Activated CD8-positive, alpha-beta memory T cell treated with anti-CD3 and anti-CD28 coated beads, Interleukin-2, amount 10 ng/mL, durations not matched to agents 7 days and 5 days (primary cell): ENCODE measurements around the gene RASA3. TPM values are rescaled to one million over a fixed set of nuclear protein-coding genes. Genes with fewer than 3 reads are reported as not detected.
"Not testable (repeated sequence)": the region's sequence is repeated elsewhere in the genome, so short reads cannot be mapped to it uniquely, and the experiment has no call there.

ENCODE experiments used
- ATAC-seq: fragments of 150-1000 bp; cut with Tn5 transposase; one replicate; pipeline ENCODE4 v1.10.0; 2021; ENCODE audit warnings: moderate library complexity
- CTCF ChIA-PET: fragments of 350-600 bp; sonication (Branson Sonifier 250); formaldehyde crosslinking; loops from one replicate; lab custom pipeline; 2021; ENCODE audit warnings: antibody characterized with exemption; lab: Charles Lee
- DNase-seq: peaks from one replicate; pipeline ENCODE4 v3.0.0-alpha.2; 2020
- H3K27ac Mint-ChIP-seq: one replicate; pipeline ENCODE4 v1.8.0; 2021; ENCODE audit warnings: mild to moderate bottlenecking, mixed read lengths
- H3K27me3 Mint-ChIP-seq: one replicate; pipeline ENCODE4 v1.8.0; 2021; ENCODE audit warnings: mixed read lengths
- H3K36me3 Mint-ChIP-seq: one replicate; pipeline ENCODE4 v1.8.0; 2021; ENCODE audit warnings: mild to moderate bottlenecking, mixed read lengths
- H3K4me1 Mint-ChIP-seq: one replicate; pipeline ENCODE4 v1.8.0; 2021; ENCODE audit warnings: mixed read lengths
- H3K4me3 Mint-ChIP-seq: one replicate; pipeline ENCODE4 v1.8.0; 2021; ENCODE audit warnings: mild to moderate bottlenecking, moderate library complexity, mixed read lengths
- H3K9me3 Mint-ChIP-seq: one replicate; pipeline ENCODE4 v1.8.0; 2022; ENCODE audit warnings: low read depth, mixed read lengths
- total RNA-seq, 2 experiments: library from RNA; stranded (reverse); gene quantifications; one replicate each; pipeline ENCODE4 v1.2.3, GENCODE V29; 2021

Gene RASA3
- total RNA-seq, 2 experiments from 2014 or later = 16.3 to 49.2 TPM

GRCh38 chr13:114143806-114144605, 11.6 kb upstream of the RASA3 start:
- H3K9me3 Mint-ChIP-seq = no peaks in the 10 kb centered on the region
- peaks cover 32% of the 10 kb centered on the region for H3K27me3 Mint-ChIP-seq
- H3K4me3 Mint-ChIP-seq = no peak overlapping the region
- CTCF ChIA-PET = interaction anchor here (0.7 to 2.7 kb wide), 6 partner anchors 8 to 84 kb away, joined by 3 to 10 read pairs (median 6); no protein-coding TSS in a partner anchor
- peaks cover 40% of the 10 kb centered on the region for H3K4me1 Mint-ChIP-seq
- no peak overlapping the region for H3K27ac Mint-ChIP-seq
- no peak for ATAC-seq
- no peak for DNase-seq
- peaks cover 2% of the 10 kb centered on the region for H3K36me3 Mint-ChIP-seq

GRCh38 chr13:114142640-114143490, 10.4 kb upstream of the RASA3 start:
- Mint-ChIP-seq H3K27ac (no peak overlapping the region), H3K4me1 (peaks cover 29% of the 10 kb centered on the region), H3K9me3 (peaks cover under 1% of the 10 kb centered on the region), H3K36me3 (no peaks in the 10 kb centered on the region), H3K27me3 (peaks cover 25% of the 10 kb centered on the region), H3K4me3 (no peak overlapping the region)
- peak; percentile 93 for DNase-seq
- CTCF ChIA-PET = interaction anchor here (0.8 to 2.7 kb wide), 5 partner anchors 9 to 85 kb away, joined by 3 to 10 read pairs (median 6); no protein-coding TSS in a partner anchor
- peak; percentile 75 for ATAC-seq

DNA sequence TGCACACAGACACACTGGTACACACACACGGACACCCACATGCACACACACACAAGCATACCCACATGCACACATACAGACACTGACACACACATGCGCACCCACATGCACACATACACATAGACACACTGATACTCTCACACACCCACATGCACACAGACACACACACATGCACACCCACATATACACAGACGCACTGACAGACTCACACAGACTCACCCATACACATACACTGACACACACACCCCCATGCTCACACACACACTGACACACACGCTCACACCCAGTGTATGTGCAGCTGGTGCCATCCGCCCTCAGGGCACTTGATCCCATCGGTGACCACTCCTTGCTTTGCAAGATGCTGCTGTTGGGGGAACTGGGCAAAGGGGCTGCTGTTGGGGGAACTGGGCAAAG, 9.7 kb upstream of the RASA3 start:
- Mint-ChIP-seq H3K4me1 (peaks cover 27% of the 10 kb centered on the region), H3K27me3 (peaks cover 27% of the 10 kb centered on the region), H3K27ac (no peak overlapping the region), H3K4me3 (no peak overlapping the region), H3K9me3 (peaks cover 2% of the 10 kb centered on the region), H3K36me3 (no peaks in the 10 kb centered on the region)
- ATAC-seq = no peak
- CTCF ChIA-PET = interaction anchor here (1.9 to 2.7 kb wide), 3 partner anchors 10 to 86 kb away, joined by 6 to 10 read pairs (median 7); no protein-coding TSS in a partner anchor
- DNase-seq = peak; percentile 56

GRCh38 chr13:114141261-114141996, 9.0 kb upstream of the RASA3 start:
- Mint-ChIP-seq H3K9me3 (peaks cover 2% of the 10 kb centered on the region), H3K27ac (no peak overlapping the region), H3K4me1 (peaks cover 20% of the 10 kb centered on the region), H3K27me3 (peaks cover 25% of the 10 kb centered on the region), H3K4me3 (no peak overlapping the region), H3K36me3 (no peaks in the 10 kb centered on the region)
- DNase-seq (no peak), ATAC-seq (no peak)
- CTCF ChIA-PET = interaction anchor here (0.9 to 1.9 kb wide), 5 partner anchors 11 to 31 kb away, joined by 3 to 10 read pairs (median 5); no protein-coding TSS in a partner anchor

GRCh38 chr13:114140906-114141250, 8.5 kb upstream of the RASA3 start:
- Mint-ChIP-seq H3K27ac (no peak overlapping the region), H3K4me3 (no peak overlapping the region), H3K27me3 (peaks cover 24% of the 10 kb centered on the region), H3K4me1 (peaks cover 14% of the 10 kb centered on the region), H3K36me3 (no peaks in the 10 kb centered on the region), H3K9me3 (peaks cover 2% of the 10 kb centered on the region)
- DNase-seq = peak; percentile 79
- CTCF ChIA-PET = interaction anchor here (0.9 to 1.5 kb wide), 5 partner anchors 9 to 31 kb away, joined by 3 to 10 read pairs (median 4); no protein-coding TSS in a partner anchor
- peak; percentile 35 for ATAC-seq

DNA sequence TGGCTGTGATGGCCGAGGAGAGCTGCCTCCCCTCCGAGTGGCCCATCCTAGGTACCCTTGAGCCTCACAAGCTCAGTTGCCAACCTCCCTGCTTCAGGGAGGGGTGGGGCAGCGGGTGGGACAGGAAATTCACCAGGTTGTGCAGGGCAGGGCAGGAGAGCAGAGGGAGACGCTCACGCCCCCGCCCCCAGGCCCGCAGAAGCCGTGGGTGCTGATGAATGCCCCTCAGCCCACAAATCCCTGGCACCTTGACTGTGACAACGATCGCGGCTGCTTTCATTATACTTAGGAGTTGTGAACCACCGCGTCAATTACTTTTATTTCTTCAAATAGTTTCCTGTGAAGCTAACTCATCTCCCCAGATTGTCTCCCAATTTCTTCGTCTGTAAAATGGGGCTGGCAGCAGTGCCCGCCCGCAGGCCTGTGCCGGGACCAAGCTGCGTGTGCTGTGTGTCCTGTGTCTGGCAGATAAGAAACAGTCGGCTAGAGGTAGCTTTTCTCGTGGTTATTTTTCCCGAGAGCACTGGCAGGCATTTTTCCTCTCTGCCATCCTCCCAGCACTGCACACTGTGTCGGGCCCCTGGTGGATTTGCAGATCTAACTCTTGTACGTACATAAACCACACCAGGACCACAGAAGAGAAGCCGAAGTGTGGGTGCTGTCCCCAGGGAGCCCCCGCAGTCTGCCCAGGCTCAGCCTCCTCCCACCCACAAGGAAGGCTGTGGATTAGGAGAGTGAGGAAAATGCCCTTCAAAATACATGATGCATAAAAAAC, 7.9 kb upstream of the RASA3 start:
- Mint-ChIP-seq H3K9me3 (peaks cover 2% of the 10 kb centered on the region), H3K4me3 (no peak overlapping the region), H3K27ac (no peak overlapping the region), H3K4me1 (peaks cover 8% of the 10 kb centered on the region), H3K27me3 (peaks cover 23% of the 10 kb centered on the region), H3K36me3 (no peaks in the 10 kb centered on the region)
- ATAC-seq = peak; percentile 11
- no peak for DNase-seq
- CTCF ChIA-PET = interaction anchor here (0.9 to 1.5 kb wide), 5 partner anchors 10 to 30 kb away, joined by 3 to 10 read pairs (median 4); no protein-coding TSS in a partner anchor

DNA sequence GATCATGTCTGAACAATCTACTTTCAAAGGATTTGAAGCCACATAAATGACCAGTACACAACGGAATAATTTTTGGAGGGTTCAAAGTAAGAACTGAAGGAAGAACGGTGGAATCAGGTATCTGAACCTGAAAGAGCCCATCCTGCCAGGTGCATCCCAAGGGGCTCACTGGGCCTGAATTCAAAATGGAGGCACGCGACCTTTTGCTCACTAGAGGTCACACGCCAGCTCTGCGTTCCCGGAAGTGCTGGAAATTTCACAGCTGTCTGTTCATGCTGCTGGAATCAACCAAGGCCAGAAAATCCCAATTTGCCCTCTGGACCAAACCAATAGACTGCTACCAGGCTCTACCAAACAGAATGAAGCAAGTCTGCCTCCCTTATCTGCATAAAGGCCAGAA, 4.2 kb upstream of the RASA3 start:
- CTCF ChIA-PET = interaction anchor here (1.2 kb wide), 1 partner anchor 12 kb away, joined by 3 read pairs; no protein-coding TSS in a partner anchor
- peaks cover 14% of the 10 kb centered on the region for H3K4me1 Mint-ChIP-seq
- ATAC-seq (no peak), DNase-seq (no peak)
- H3K4me3 Mint-ChIP-seq = no peak overlapping the region
- H3K27ac Mint-ChIP-seq = no peak overlapping the region
- peaks cover 2% of the 10 kb centered on the region for H3K36me3 Mint-ChIP-seq
- H3K9me3 Mint-ChIP-seq = peaks cover 2% of the 10 kb centered on the region
- H3K27me3 Mint-ChIP-seq = peaks cover 28% of the 10 kb centered on the region

DNA sequence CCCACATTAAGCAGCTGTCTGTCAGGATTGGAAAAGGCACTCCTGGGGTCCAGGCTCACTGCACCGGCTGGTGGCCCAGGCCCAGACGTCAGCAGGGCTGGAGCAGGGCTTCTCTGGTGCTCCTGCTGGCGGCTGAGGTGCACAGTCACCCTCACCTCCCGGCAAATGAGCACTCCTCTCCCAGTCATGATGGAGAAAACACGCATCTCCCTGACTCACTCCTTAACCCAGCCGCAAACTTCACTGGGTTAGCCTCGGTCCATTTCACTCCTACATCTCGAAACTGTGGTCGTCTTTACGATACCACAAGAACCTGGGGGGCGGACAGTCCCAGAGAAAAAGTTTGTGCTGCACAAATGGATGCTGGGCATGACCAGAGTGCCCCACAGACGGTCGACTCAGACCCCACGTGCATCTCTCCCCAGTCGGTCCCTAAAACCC, 3.3 kb upstream of the RASA3 start:
- H3K27me3 Mint-ChIP-seq = peaks cover 28% of the 10 kb centered on the region
- no peak overlapping the region for H3K4me3 Mint-ChIP-seq
- DNase-seq (no peak), ATAC-seq (no peak)
- peaks cover 3% of the 10 kb centered on the region for H3K36me3 Mint-ChIP-seq
- H3K9me3 Mint-ChIP-seq = peaks cover 2% of the 10 kb centered on the region
- H3K4me1 Mint-ChIP-seq = peaks cover 22% of the 10 kb centered on the region
- no peak overlapping the region for H3K27ac Mint-ChIP-seq
- CTCF ChIA-PET = no interaction called here

DNA sequence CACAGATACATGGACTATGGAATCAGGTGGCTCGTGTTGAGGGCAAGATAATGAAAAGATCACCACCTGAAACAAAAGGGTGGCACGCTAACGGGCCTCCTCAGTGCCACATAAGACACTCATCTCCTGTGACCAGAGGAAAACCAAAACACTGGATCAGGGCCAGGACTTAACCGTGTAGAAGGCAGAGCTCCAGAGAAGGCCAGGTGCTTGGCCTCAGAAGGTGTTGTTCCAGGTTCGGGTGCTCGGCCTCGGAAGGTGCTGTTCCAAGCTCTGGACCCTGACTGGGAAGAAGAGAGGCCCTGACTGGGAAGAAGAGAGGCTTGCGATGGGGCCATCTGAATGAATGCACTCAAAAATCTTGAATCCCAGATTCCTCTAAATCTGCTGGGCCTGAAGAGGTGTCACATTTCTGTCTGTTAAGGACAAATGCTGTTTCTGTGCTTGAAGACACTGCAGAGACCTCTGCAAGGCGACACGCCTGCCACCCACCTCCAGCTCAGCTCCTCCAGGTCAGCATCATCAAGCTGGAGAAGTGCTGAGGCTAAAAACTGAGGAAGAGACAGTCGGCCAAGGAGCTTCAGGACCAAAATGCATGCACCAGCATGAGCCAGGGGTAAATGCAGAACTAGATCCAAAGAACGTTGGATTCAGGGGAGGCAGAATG, 2.7 kb upstream of the RASA3 start:
- ATAC-seq = no peak
- no peak for DNase-seq
- H3K27me3 Mint-ChIP-seq = peaks cover 24% of the 10 kb centered on the region
- CTCF ChIA-PET = no interaction called here
- peaks cover 2% of the 10 kb centered on the region for H3K9me3 Mint-ChIP-seq
- H3K4me1 Mint-ChIP-seq = peaks cover 28% of the 10 kb centered on the region
- H3K36me3 Mint-ChIP-seq = peaks cover 3% of the 10 kb centered on the region
- no peak overlapping the region for H3K27ac Mint-ChIP-seq
- H3K4me3 Mint-ChIP-seq = no peak overlapping the region

DNA sequence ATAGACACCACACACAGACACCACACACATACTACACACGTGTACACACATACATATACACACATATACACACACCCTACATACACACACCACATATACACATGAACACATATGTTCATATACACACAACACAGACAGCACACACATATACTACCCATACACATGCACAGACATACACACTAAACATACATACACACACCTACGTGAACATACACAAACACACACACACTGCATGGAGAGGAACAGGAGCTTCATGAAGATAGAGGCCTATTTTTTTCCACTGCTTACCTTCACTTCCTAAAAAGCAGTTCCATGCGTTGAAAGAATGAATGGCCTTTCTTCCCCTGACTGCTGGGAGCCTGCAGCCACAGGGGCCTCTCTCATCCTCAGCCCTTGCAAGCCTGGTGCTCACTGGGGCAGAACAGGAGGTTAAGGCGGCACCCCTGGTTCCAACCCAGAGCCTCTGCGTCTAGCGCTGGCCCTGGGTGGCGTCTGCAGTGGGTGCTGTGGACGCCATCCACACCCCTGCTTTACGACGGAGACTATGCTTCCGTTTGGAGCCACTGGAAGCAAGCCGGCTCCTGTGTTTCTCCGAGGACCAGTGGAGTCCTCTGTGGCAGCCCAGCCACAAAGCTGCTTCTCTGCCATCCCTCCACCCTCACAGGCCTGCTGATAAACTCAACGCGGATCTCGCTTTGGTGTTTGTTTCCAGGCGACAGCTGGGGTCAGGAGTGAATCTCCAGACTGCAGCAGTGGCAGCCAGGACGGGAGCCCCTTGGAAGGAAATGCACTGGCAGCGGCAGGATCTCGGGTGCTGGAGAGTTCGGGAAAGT, 1.9 kb upstream of the RASA3 start:
- CTCF ChIA-PET = no interaction called here
- peaks cover 2% of the 10 kb centered on the region for H3K9me3 Mint-ChIP-seq
- H3K4me3 Mint-ChIP-seq = peak overlapping the region; percentile 45
- peaks cover 24% of the 10 kb centered on the region for H3K27me3 Mint-ChIP-seq
- DNase-seq = no peak
- no peak overlapping the region for H3K27ac Mint-ChIP-seq
- H3K4me1 Mint-ChIP-seq = peaks cover 35% of the 10 kb centered on the region
- ATAC-seq = no peak
- peaks cover 3% of the 10 kb centered on the region for H3K36me3 Mint-ChIP-seq

DNA sequence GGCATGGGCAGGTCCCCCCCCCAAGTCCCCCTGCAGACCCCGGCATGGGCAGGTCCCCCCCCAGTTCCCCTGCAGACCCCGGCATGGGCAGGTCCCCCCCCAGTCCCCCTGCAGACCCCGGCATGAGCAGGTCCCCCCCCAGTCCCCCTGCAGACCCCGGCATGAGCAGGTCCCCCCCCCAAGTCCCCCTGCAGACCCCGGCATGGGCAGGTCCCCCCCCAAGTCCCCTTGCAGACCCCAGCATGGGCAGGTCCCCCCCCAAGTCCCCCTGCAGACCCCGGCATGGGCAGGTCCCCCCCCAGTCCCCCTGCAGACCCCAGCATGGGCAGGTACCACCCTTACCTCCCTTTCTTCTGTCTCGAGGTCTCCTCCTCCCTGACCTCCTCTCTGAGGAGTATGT, 1.1 kb upstream of the RASA3 start:
- H3K36me3 Mint-ChIP-seq, H3K9me3 Mint-ChIP-seq, CTCF ChIA-PET, DNase-seq, H3K27ac Mint-ChIP-seq, ATAC-seq: not testable (repeated sequence)
- H3K4me3 Mint-ChIP-seq = peak overlapping the region; percentile 45
- peaks cover 41% of the 10 kb centered on the region for H3K4me1 Mint-ChIP-seq
- H3K27me3 Mint-ChIP-seq = peaks cover 24% of the 10 kb centered on the region
